Endothelial cell of hepatic sinusoid (primary cell): ENCODE data around the gene LAMA1.

ENCODE experiments used
- in situ Hi-C: cut with HindIII; loops from 2 replicates; pipeline ENCODE4 v1.10.0; 2017; ENCODE audit warnings: low sequenced_read_pairs

LAMA1 gene

DNA sequence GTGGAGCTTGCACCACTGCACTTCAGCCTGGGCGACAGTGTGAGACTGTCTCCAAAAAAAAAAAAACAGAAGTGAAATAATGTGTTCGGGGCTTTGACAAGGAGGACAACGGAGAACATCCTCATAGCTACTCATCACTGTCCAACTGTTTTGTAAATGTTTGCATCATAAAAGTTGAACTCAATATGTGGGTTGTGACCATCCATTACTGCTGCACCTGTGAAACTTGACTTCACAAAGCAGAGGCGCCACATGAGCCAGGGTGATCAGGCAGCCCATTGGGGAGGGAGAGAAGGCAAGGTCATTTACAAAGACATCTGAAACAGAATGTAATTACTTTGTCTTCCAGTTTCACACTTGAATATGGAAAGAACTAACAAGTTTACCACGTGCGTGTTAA is 61.6 kb downstream of the LAMA1 start:
- in situ Hi-C loops, result no loop called here

DNA sequence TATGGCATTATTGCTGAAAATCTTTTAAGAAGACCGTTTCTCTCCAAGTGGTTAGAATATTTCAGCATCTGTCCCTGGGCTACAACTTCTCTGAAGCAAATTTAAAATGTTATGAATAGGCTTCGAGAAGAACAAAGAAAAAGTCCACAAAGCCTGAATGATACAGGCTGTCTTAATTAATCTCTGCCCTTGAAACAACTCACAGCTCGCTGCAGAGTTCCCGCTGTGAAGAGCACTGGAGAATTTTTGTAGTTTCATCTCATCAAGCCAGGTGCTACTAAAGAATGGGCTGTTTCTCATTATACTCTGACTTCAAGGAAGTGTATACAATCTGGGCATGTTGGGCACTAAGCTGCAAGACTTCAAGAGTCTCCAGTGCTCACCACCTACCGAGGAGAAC is 67.6 kb downstream of the LAMA1 start:
- in situ Hi-C loops, result no loop called here

DNA sequence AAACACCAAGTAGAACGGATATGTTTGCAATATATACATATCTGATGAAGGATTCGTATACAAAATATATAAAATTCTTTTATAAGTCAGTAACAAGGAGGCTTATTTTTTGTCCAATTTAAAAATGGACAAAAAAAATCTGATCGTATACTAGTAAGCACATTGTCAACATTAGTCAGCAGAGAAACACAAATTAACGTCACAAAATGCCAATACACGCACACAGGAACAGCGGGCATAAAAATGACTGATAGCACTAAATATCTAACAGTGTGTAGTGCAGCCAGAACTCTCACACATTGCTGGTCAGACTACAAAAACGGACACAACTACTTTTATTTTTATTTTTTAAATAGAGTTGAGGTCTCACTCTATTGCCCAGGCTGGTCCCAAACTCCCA is 69.5 kb downstream of the LAMA1 start:
- in situ Hi-C loops, result no loop called here

DNA sequence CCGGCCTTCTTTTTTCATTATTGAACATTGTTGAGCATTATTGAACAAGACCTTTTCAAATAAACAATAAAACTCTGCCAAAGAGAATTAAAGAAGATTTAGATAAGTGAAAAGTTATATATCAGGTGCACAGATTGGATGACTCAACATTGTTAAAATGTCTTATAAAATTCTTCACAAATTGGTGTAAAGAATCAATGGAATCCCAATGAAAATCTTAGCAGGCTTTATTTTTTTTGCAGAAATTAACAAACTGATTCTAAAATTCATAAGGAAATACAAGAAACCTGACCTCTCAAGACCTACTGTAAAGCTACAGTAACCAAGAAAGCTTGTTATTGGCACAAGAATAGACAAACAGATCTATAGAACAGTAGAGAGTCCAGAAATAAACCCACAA is 70.3 kb downstream of the LAMA1 start:
- in situ Hi-C loops, result no loop called here

DNA sequence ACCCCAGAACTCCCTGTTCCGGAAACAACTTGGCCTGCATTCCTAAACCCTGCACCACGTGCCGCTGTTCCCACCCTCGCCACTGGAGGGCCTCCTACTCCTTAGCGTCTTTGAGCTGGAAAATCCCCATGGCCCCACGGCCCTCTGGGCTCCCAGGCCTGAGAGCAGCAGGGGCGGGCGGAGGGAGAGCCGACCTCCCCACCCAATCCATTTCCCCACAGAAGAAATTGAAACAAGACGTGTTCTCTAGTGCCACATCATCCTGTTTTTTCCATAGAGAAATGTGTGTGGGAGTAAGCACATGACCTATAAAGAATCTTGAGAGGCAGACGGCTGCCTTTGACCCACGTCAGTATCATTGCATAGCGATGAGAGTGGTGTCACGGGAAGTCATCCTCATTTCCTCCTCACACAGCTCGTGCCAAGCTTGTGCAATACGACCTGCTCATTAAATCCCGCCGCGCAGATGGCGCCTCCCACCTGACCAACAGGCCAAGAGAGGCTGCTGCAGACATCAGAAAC is 79.2 kb downstream of the LAMA1 start:
- in situ Hi-C loops, result loop anchor here (5.0 to 10.0 kb wide), 2 partner anchors 64 to 129 kb away; no protein-coding TSS in a partner anchor

DNA sequence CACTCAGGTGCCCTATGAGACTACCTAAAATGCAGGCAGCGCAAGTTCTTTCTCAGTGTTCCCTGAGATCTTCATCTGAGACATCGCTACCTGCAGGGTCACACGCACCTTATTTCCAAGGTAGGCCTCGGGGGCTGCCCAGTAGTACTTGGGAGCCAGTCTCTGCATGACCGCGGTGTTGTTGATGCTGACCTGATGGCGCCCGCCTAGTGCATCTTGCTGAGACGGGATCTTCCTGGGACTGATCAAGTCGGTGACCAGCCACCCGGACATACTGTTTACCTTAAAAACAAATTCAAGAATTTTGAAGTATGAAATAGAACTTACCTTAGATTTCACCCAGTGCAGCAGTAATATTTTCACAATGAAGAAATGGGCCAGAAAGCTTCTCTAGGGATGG is 80.1 kb downstream of the LAMA1 start:
- in situ Hi-C loops, result loop anchor here (5.0 to 10.0 kb wide), 2 partner anchors 63 to 130 kb away; no protein-coding TSS in a partner anchor

DNA sequence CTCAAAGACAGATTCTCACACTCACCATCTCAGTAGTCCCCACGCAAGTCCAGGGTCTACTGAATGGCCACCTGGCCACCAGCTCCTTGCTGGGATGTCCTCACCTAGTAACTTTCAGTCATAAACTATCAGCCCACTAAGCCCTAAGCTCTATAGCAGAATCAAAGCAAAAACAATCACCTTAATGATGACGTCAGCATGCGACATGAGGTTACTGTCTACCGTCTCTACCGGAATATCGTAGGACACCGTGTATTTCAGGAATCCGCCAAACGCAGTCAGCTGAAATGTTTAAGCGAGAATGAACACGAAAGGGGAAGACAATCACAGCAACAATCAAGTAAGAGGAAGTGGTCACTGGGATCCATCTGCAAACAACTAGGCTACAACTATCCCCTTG is 81.8 kb downstream of the LAMA1 start:
- in situ Hi-C loops, result loop anchor here (5.0 to 10.0 kb wide), 2 partner anchors 61 to 131 kb away; no protein-coding TSS in a partner anchor

DNA sequence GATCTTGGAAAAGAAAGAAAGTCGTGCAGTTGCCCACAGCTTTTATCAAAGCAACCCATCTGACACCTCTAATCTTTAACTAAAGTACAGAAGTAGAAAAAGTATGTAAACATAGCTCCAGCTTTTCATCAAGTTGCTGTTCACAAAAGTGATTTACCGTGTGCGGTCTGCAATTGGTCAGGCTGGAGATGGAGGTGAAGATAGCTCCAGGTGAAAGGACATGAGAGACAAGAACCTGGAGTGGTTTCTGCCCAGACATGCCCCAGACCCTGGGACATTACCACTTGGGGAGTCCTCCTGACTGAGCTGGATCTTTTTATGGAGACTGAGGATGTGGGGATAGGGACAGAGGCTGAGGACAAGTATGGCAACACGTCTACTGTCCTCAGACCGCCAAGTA is 82.7 kb downstream of the LAMA1 start:
- in situ Hi-C loops, result loop anchor here (5.0 to 10.0 kb wide), 2 partner anchors 60 to 132 kb away; no protein-coding TSS in a partner anchor

DNA sequence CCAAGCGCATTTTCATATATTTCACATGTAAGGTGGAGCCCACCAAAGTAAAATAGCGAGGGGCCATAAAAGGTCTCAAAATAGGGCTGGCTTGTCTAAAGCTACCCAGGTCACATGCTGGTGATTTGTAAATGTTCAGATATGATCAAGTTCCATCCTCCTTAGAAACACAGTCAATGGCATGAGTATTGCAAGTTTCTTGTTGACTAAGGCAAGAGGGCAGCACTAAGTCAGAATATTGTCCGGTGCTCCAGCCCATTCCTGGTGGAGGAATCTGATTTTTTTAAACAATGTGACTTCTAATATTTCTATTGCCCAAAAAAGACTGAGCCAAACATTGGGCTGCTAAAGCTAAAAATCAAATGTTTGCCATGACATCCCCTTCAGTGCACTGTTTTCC is 85.1 kb downstream of the LAMA1 start:
- in situ Hi-C loops, result loop anchor here (10.0 kb wide), 1 partner anchor 58 kb away; no protein-coding TSS in a partner anchor

DNA sequence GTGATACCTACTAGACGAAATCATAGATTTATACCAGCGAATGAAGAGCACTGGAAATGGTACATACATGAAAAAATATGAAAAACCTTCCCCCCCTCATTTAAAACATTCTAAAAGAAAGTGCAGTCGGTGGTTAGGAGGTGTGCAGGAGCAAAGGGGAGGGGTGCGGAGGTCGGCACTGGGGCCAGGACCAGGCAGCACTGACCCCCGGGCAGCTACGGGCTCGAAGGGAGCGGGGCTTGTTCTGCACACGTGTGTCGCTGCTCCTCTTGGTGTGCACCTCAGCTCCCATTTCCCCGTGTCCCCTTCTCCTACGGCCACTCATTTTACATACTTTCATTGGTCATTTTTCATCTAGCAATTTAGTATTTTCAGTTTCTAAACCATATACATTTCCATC is 89.0 kb downstream of the LAMA1 start:
- in situ Hi-C loops, result no loop called here

DNA sequence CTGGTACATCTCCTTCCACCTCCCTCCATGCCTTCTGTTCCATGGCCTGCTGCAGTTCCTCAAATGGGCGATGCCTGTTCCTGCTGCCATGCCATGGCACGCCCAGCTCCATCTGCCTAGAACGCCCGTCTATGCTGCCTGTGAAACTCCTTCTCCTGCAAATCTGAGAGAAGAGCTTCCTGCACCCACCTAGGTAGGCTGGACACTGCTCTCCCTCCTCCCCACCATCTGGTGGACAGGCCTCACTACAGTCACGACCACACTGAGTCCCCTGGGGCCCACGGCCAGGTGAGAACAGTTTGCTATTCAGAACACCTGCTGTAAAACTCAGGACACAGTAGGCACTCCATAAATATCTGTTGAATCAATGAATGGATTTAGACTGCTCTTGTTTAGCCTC is 92.4 kb downstream of the LAMA1 start:
- in situ Hi-C loops, result no loop called here

DNA sequence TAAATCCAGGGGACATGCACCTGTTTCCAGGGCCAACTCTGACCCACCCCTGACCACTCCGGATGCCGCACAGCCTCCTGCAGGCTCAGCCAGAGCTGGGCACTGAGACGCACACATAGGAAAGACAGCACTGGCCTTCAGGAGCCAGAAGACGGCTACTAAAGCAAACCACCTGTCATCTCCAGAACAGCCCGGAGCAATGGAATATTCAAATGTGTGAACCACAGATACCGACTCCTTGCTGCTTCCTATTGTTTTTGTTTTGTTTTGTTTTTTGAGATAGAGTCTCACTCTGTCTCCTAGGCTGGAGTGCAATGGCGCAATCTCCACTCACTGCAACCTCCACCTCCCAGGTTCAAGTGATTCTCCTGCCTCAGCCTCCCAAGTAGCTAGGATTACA is 94.0 kb downstream of the LAMA1 start:
- in situ Hi-C loops, result no loop called here

DNA sequence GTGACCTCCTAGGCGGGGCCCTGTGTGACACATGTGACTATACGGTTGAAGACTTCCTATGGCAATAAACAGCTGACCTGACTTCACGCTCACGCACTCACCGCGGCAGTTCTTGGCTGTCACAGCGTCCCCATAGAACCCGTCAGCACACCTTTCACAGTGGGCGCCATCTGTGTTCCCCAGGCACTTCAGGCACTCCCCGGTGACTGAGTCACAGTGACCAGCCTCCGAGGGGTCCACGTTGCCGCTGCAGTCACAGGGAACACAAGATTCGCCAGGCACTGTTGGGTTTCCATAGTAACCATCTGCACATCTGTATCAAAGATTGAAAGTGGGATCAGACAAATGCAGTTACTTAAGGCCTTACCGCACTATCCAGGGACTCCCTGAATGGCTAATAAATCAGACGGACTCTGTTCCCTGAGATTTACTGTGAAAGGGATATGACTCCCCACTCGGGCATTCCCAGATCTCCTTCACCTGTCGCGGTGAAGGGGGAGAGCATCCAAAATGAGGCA is 94.5 kb downstream of the LAMA1 start:
- in situ Hi-C loops, result no loop called here

DNA sequence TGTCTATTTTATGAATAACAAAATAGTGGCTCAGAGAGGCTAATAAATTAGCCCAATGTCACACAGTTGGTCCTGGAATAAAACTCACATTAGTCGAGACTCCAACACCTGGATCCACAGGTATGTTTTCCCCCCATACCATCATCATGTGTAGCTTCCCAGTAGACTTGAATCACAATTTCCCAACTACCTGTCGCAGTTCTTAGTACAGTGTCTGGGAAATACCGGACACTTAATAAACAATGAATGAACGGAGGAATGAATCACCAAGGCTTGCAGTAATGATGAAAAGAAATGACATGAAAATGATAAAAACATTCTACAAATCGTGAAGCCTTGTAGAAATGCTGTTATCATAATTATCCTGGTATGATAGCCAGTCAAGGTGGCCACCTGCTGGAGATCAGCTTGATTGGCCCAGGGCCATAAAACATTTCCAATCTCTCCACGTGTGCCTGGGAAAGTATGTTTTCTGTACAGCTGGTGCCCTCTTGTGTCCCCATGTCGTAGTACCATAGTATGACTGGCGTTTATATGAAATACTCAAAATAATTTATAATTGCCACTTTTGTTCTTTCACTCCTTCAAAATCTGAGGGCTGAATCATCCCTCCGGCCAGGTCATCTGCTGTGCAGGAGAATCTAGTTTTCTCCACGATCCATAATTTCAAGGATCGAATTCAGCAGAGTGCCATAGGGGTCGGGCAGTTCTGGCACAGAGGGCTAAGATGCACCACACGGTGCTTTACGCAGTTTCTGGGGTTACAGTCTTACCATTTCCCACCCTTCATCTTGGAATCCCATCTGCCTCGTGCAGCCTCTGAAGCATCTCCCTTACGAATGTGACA is 95.4 kb downstream of the LAMA1 start:
- in situ Hi-C loops, result no loop called here

DNA sequence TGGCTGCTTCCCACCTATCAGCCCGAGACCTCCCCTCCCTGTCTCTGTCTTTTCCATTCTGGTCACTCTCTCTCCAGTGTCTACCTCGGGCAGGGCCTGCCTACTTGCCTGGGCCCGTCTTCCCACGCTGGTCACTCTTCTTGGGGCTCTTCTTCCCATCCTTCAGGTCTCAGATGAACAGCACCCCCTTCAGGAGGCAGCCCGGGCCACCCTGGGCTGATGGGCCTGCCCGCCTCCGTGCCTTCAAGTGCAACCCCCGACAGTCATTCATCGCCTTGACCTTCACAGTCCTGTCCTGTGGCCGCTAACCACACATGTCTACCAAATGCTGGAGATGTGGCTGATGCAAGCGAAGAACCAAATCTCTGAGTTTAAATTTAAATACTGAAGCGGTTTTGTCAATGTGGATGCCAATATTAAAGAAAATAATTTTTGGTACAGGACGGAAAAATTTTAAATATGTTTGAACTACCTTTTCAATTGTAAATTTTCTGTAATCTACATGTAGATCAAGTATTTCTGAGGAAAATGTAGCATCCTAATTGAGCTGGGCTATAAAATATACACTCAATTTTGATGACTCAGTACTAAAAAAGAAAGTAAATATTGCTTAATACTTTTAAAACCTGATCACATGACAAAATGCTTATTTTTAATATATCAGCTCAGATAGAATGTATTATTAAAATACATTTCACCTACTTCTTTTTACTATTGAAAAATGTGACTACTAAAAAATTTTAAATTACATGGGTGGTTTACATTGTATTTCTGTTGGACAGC is 96.4 kb downstream of the LAMA1 start:
- in situ Hi-C loops, result no loop called here

DNA sequence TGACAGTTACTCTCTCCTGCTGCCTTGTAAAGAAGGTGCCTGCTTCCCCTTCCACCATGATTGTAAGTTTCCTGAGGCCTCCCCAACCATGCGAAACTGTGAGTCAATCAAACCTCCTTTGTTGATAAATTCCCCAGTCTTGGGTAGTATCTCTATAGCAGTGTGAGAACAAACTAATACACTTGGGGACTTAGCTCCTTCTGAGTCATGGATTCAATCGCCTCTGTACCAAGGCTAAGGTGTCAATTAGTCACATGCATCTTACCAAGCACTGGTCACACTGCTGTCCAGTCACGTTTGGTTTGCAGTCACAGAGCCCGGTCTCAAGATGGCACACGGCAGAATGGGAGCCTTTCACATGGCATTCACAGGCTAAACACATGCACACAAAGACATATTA is 100.6 kb downstream of the LAMA1 start:
- in situ Hi-C loops, result no loop called here

DNA sequence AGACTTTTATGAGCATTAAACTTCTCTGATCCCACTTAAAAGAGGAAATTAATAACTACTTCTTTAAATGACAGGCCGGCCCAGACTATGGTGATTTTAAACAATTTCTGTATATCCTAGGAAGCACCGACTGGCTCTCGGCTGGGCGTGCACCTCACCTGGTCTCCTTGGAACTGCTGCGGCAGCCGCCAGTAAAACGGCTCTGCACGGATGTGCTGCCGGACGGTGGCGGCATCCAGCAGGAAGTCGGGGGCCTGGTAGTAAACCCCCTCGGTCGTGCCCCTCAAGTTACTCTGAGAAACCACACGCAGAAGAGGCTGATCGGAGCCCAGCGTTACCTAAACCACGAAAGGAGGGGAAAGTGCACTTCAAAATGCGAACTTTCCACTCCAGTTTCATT is 106.5 kb downstream of the LAMA1 start:
- in situ Hi-C loops, result no loop called here

DNA sequence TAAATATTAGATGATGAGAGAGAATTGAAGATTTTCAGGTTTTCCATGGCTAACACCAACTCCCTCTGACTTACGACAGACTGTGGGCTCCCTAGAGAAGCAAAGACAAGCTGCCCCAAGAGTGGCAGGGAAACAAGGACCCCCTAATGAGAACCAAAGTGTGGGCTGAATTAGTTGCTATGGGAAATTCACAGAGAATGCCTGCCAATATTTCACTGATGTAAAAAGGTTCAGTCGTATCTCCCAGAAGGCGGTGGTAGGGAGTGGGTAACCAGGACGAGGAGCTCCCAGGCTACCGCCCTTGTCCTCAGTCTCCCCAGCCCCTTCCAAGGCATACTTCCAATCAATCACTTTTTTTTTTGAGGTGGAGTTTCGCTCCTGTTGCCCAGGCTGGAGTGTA is 113.6 kb downstream of the LAMA1 start:
- in situ Hi-C loops, result no loop called here

DNA sequence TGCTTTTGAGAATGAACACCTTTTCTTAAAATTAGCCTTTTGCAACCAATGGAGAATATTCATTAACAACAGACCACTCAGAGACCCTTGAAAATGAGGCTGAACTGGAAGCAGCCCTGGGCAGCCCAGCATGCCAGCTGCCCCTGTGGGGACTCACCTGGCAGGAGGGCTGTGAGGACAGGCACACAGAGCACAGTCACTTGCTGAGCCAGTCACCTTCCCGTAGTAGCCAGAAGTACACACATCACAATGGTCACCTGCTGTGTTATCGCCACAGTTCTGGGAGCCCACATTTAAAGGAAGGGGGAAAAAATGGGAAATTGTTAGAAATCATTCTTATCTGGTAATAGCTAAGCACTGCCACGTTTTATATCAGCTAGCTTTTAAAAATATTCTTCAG is 115.5 kb downstream of the LAMA1 start:
- in situ Hi-C loops, result no loop called here

DNA sequence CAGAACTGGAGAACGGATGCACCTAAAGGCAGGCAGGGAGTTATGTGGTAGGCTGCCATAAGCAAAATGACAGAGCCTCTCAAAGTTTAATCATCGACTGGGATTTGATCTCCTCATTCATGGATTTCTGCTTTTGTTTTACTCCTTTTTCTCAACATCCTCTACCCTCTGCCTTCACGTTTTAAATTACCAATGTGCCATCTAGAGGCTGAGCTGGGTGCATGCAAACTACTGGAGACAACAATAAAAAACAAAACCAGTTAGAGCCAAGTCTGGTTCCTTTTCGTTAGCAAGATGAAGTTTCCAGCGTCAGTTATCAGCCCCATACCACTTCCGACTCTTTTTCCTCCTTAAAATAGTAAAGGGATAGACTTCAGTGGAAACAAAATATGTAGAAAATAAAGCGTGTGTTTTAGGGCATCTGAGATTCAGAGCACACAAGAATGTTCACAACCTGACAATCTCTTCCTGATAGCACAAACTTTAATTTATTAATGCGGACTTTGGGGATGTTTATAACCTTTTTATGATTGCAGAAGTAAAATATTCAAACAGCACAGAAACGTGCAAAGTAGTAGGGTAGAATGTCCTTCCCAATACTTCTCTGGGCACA is 117.0 kb downstream of the LAMA1 start:
- in situ Hi-C loops, result no loop called here

DNA sequence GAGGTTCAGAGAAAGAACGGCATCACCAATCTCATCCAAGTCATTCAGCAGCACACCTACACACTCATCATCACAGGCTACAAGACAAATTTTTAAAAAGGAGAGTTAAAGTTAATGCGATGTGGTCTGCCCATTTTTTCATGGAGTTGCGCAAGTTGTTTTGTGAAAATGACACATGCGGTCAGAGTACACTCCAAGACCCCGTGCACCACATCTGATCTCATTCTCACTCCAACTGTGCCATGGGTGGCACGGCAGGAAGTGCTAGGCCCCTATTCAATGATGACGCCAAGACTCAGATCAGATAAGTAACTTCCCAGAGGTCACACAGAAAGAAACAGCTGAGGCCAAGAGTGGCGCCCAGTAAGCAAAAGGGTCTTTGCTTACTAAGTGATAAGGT is 119.8 kb downstream of the LAMA1 start:
- in situ Hi-C loops, result no loop called here
